H9 (cell line): ENCODE data around the gene GRAMD1B. TPM values are rescaled to one million over a fixed set of nuclear protein-coding genes. Genes with fewer than 3 reads are reported as not detected.

ENCODE experiments used
- DNase-seq: peaks from one replicate; pipeline ENCODE4 v3.0.0-alpha.2; 2017
- H2AFZ ChIP-seq: one replicate; pipeline ENCODE4 v1.6.1; 2013; ENCODE audit warnings: mild to moderate bottlenecking, low read length, control low read depth, moderate library complexity
- H2AK5ac ChIP-seq: 2 replicates; pipeline ENCODE4 v1.6.1; 2013; ENCODE audit warnings: low read length, control low read depth, mixed read lengths; ENCODE audit not compliant: insufficient read length
- H2BK120ac ChIP-seq: one replicate; pipeline ENCODE4 v1.6.1; 2013; ENCODE audit warnings: low read depth, mild to moderate bottlenecking, low read length, control low read depth, inconsistent platforms; ENCODE audit not compliant: poor library complexity, severe bottlenecking
- H2BK12ac ChIP-seq: 2 replicates; pipeline ENCODE4 v1.6.1; 2013; ENCODE audit warnings: low read length, control low read depth, mixed read lengths, low read depth; ENCODE audit not compliant: insufficient read length
- H2BK15ac ChIP-seq: 2 replicates; pipeline ENCODE4 v1.6.1; 2013; ENCODE audit warnings: low read depth, low read length, control low read depth
- H2BK20ac ChIP-seq: one replicate; pipeline ENCODE4 v1.6.1; 2013; ENCODE audit warnings: low read depth, mild to moderate bottlenecking, low read length, control low read depth, inconsistent platforms; ENCODE audit not compliant: poor library complexity, severe bottlenecking
- H2BK5ac ChIP-seq: 2 replicates; pipeline ENCODE4 v1.6.1; 2013; ENCODE audit warnings: low read length, control low read depth, mixed read lengths; ENCODE audit not compliant: insufficient read length
- H3K14ac ChIP-seq: 2 replicates; pipeline ENCODE4 v1.6.1; 2013; ENCODE audit warnings: low read length, control low read depth; ENCODE audit not compliant: insufficient read depth
- H3K18ac ChIP-seq: 2 replicates; pipeline ENCODE4 v1.6.1; 2013; ENCODE audit warnings: low read depth, mild to moderate bottlenecking, mixed read lengths, low read length, control low read depth; ENCODE audit not compliant: insufficient read length
- H3K23ac ChIP-seq: 2 replicates; pipeline ENCODE4 v1.6.1; 2013; ENCODE audit warnings: low read length, control low read depth, mixed read lengths, low read depth; ENCODE audit not compliant: insufficient read length
- H3K23me2 ChIP-seq: 2 replicates; pipeline ENCODE4 v1.6.1; 2013; ENCODE audit warnings: low read depth, mild to moderate bottlenecking, mixed read lengths, low read length, control low read depth; ENCODE audit not compliant: insufficient read length, poor library complexity, severe bottlenecking
- H3K27ac ChIP-seq: 2 replicates; pipeline ENCODE4 v1.5.1; 2013; ENCODE audit warnings: low read length, control low read depth, mixed read lengths, low read depth; ENCODE audit not compliant: insufficient read length
- H3K27me3 ChIP-seq: 2 replicates; pipeline ENCODE4 v1.6.1; 2013; ENCODE audit warnings: low read length, control low read depth, inconsistent platforms; ENCODE audit not compliant: insufficient read depth
- H3K4ac ChIP-seq: 2 replicates; pipeline ENCODE4 v1.6.1; 2013; ENCODE audit warnings: low read depth, mild to moderate bottlenecking, control low read depth, inconsistent platforms, low read length, moderate library complexity
- H3K4me1 ChIP-seq: 2 replicates; pipeline ENCODE4 v1.6.1; 2013; ENCODE audit warnings: low read length, control low read depth, inconsistent platforms; ENCODE audit not compliant: insufficient read depth
- H3K4me2 ChIP-seq: 2 replicates; pipeline ENCODE4 v1.6.1; 2013; ENCODE audit warnings: low read length, control low read depth, mixed read lengths; ENCODE audit not compliant: insufficient read length, insufficient read depth
- H3K56ac ChIP-seq: 2 replicates; pipeline ENCODE4 v1.6.1; 2013; ENCODE audit warnings: low read depth, mild to moderate bottlenecking, mixed read lengths, low read length, control low read depth; ENCODE audit not compliant: insufficient read length
- H3K79me1 ChIP-seq: 2 replicates; pipeline ENCODE4 v1.6.1; 2013; ENCODE audit warnings: low read depth, mild to moderate bottlenecking, moderate library complexity, low read length, control low read depth, inconsistent platforms; ENCODE audit not compliant: insufficient read depth, poor library complexity, severe bottlenecking
- H3K79me2 ChIP-seq: 2 replicates; pipeline ENCODE4 v1.6.1; 2013; ENCODE audit warnings: low read length, control low read depth, inconsistent platforms; ENCODE audit not compliant: insufficient read depth
- H3K9ac ChIP-seq: 2 replicates; pipeline ENCODE4 v1.6.1; 2013; ENCODE audit warnings: low read length, control low read depth, mixed read lengths; ENCODE audit not compliant: insufficient read length; ENCODE audit errors: extremely low read depth
- H3K9me3 ChIP-seq: one replicate; pipeline ENCODE4 v1.6.1; 2013; ENCODE audit warnings: low read depth, low read length, inconsistent platforms; ENCODE audit not compliant: control insufficient read depth
- H3T11ph ChIP-seq: one replicate; pipeline ENCODE4 v1.6.1; 2013; ENCODE audit warnings: mild to moderate bottlenecking, low read length, control low read depth, inconsistent platforms
- H4K20me1 ChIP-seq: one replicate; pipeline ENCODE4 v1.6.1; 2013; ENCODE audit not compliant: control insufficient read depth, insufficient read length, insufficient read depth
- H4K5ac ChIP-seq: 2 replicates; pipeline ENCODE4 v1.6.1; 2013; ENCODE audit warnings: low read depth, mild to moderate bottlenecking, mixed read lengths, low read length, control low read depth; ENCODE audit not compliant: insufficient read length
- H4K8ac ChIP-seq: replicated peaks from 2 replicates; pipeline ENCODE4 v1.6.1; 2013; ENCODE audit warnings: low read length, control low read depth, mixed read lengths, low read depth; ENCODE audit not compliant: insufficient read length
- H4K91ac ChIP-seq: 2 replicates; pipeline ENCODE4 v1.6.1; 2013; ENCODE audit warnings: low read depth, mild to moderate bottlenecking, moderate library complexity, mixed read lengths, low read length, control low read depth; ENCODE audit not compliant: insufficient read length
- H3K27ac Mint-ChIP-seq, 3 experiments: 2 replicates in 2 of 3; 3 replicates in 1 of 3; pipeline ENCODE4 v1.8.0; 2020 to 2021; ENCODE audit warnings: mixed read lengths in 3 of 3, mild to moderate bottlenecking in 1 of 3, moderate library complexity in 1 of 3
- H3K27me3 Mint-ChIP-seq: 2 replicates; pipeline ENCODE4 v1.8.0; 2021; ENCODE audit warnings: low read depth, mild to moderate bottlenecking, moderate library complexity, mixed read lengths
- H3K36me3 Mint-ChIP-seq, 3 experiments: 2 replicates in 2 of 3; 3 replicates in 1 of 3; pipeline ENCODE4 v1.8.0; 2020 to 2021; ENCODE audit warnings: low read depth in 3 of 3, mixed read lengths in 3 of 3; ENCODE audit not compliant: insufficient read depth in 1 of 3
- H3K4me1 Mint-ChIP-seq, 2 experiments: 2 replicates each; pipeline ENCODE4 v1.8.0; 2020; ENCODE audit warnings: mixed read lengths in 2 of 2
- H3K4me3 Mint-ChIP-seq, 2 experiments: 2 replicates in 1 of 2; 3 replicates in 1 of 2; pipeline ENCODE4 v1.8.0; 2020 to 2021; ENCODE audit warnings: mild to moderate bottlenecking in 2 of 2, mixed read lengths in 2 of 2, moderate library complexity in 1 of 2
- H3K9me3 Mint-ChIP-seq, 2 experiments: 2 replicates in 1 of 2; 3 replicates in 1 of 2; pipeline ENCODE4 v1.8.0; 2020; ENCODE audit warnings: mild to moderate bottlenecking in 2 of 2, mixed read lengths in 2 of 2, moderate library complexity in 1 of 2
- WGBS: extraction: QIAGEN DNeasy Blood & Tissue Kit; methylation state at CpG from one replicate; pipeline ENCODE4 v1.1.7; 2013; ENCODE audit warnings: missing lambda C conversion rate, low lambda C conversion rate, mixed read lengths; ENCODE audit not compliant: insufficient read length; ENCODE audit errors: extremely low coverage; 5-methylcytosine and 5-hydroxymethylcytosine counted together
- total RNA-seq: library from RNA; stranded (reverse); gene quantifications from 2 replicates; pipeline ENCODE4 v1.2.1, GENCODE V29; 2021
- TF ChIP-seq, protein P1 (sequence below): fragments of 200-600 bp; sonication (generic); conservative IDR thresholded peaks from 3 replicates; pipeline ENCODE4 v1.8.0; 2021; ENCODE audit warnings: antibody characterized with exemption, mild to moderate bottlenecking

The GRAMD1B gene
- total RNA-seq, 1 experiment from 2014 or later, result 25.9 TPM

DNA sequence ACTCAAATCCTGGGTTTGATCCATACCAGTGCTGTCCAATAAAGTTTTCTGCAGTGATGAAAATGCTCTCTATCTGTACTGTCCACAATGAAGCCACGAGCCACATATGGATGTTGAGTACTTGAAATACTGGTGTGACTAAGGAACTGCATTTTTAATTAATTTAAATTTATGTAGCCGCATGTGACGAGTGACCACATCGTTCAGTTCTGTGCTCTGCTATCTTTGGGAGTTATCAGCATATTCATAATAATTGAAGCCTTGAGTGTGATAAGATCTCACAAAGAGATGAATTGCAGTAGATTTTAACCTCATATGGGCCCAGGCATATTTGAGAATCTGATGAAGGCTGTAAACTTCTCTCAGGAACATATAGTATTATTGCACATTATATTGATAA is 40.8 kb downstream of the GRAMD1B start:
- TF ChIP-seq, protein P1, sequence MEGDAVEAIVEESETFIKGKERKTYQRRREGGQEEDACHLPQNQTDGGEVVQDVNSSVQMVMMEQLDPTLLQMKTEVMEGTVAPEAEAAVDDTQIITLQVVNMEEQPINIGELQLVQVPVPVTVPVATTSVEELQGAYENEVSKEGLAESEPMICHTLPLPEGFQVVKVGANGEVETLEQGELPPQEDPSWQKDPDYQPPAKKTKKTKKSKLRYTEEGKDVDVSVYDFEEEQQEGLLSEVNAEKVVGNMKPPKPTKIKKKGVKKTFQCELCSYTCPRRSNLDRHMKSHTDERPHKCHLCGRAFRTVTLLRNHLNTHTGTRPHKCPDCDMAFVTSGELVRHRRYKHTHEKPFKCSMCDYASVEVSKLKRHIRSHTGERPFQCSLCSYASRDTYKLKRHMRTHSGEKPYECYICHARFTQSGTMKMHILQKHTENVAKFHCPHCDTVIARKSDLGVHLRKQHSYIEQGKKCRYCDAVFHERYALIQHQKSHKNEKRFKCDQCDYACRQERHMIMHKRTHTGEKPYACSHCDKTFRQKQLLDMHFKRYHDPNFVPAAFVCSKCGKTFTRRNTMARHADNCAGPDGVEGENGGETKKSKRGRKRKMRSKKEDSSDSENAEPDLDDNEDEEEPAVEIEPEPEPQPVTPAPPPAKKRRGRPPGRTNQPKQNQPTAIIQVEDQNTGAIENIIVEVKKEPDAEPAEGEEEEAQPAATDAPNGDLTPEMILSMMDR, result no peak
- H2AK5ac ChIP-seq, result no peak overlapping the region
- no peaks in the 10 kb centered on the region for H3K27me3 ChIP-seq
- no peak overlapping the region for H4K5ac ChIP-seq
- peaks cover 26 to 35% of the 10 kb centered on the region in 2 experiments for H3K4me1 Mint-ChIP-seq
- no peak overlapping the region for H2AFZ ChIP-seq
- no peak overlapping the region for H2BK12ac ChIP-seq
- no peaks in the 10 kb centered on the region for H3K9me3 ChIP-seq
- H3K27ac Mint-ChIP-seq, result no peak overlapping the region
- no peaks in the 10 kb centered on the region for H4K20me1 ChIP-seq
- H3K79me1 ChIP-seq, result no peaks in the 10 kb centered on the region
- no peak overlapping the region for H4K8ac ChIP-seq
- no peaks in the 10 kb centered on the region for H3K9me3 Mint-ChIP-seq
- no peak overlapping the region for H3K14ac ChIP-seq
- H3K4me2 ChIP-seq, result no peak overlapping the region
- DNase-seq, result no peak
- no peaks in the 10 kb centered on the region for H3K27me3 Mint-ChIP-seq
- no peak overlapping the region for H4K91ac ChIP-seq
- H3K4me3 Mint-ChIP-seq, result no peak overlapping the region
- no peaks in the 10 kb centered on the region for H3K4me1 ChIP-seq
- no peak overlapping the region for H2BK5ac ChIP-seq
- H3K79me2 ChIP-seq, result no peaks in the 10 kb centered on the region
- no peak overlapping the region for H2BK20ac ChIP-seq
- no peak overlapping the region for H3T11ph ChIP-seq
- H3K18ac ChIP-seq, result no peak overlapping the region
- H3K23me2 ChIP-seq, result no peaks in the 10 kb centered on the region
- no peak overlapping the region for H2BK15ac ChIP-seq
- no peak overlapping the region for H3K23ac ChIP-seq
- no peak overlapping the region for H3K56ac ChIP-seq
- WGBS, result no CpG with 5 or more reads among the region's 4 CpGs
- H3K9ac ChIP-seq, result no peak overlapping the region
- H2BK120ac ChIP-seq, result no peak overlapping the region
- no peaks in the 10 kb centered on the region for H3K36me3 Mint-ChIP-seq
- no peak overlapping the region for H3K27ac ChIP-seq
- H3K4ac ChIP-seq, result no peak overlapping the region
